ENCODE data around the gene BICDL1. TPM values are rescaled to one million over a fixed set of nuclear protein-coding genes. Genes with fewer than 3 reads are reported as not detected.

BICDL1 gene
- total and polyA plus RNA-seq, 2 of the 4 experiments (the other 2 are of a cell fraction) = not detected

DNA sequence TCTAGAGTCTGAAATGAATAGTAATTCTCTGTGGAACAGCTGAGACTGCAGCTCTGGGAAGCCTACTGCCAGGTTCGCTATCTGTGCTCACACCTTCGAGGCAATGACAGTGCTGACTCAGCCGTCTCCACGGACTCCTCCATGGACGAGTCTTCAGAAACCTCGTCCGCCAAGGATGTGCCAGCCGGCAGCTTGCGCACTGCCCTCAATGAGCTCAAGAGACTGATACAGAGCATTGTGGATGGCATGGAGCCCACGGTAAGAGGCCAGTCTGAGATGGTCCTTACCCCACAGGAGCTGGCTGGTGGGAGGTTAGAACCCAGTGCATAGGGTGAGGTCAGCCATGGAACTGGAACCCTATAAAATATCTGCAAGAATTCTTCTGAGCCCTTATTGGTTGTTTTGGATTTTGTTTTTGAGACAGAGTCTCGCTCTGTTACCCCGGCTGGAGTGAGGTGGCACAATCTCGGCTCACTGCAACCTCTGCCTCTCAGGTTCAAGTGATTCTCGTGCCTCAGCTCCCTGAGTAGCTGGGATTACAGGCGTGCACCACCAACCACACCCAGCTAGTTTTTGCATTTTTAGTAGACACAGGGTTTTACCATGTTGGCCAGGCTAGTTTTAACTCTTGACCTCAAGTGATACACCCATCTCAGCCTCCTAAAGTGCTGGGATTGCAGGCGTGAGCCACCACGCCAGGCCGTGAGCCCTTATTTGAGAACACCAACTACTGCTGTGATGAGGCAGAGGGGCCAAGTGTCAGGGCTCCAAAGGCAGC lies 83.6 kb downstream of the BICDL1 start:
- no peak overlapping the region for H3K4ac ChIP-seq (ENCODE audit: low read depth, low read length)
- DNase-seq (no peak), ATAC-seq (ENCODE audit: low read depth) (no peak)
- WGBS, 2 experiments (ENCODE audit: extremely low coverage in 2 of 2, insufficient read length in 1 of 2) = 71% methylated on average over 2 of the region's 18 CpGs; no CpG with 5 or more reads in 1 of the 2 experiments
- ChIA-PET CTCF (interaction anchor here (1.7 kb wide), 1 partner anchor 14 kb away, joined by 3 read pairs; no protein-coding TSS in a partner anchor), POLR2A (ENCODE audit: unreplicated experiment) (no interaction called here)
- H3K9ac ChIP-seq (ENCODE audit: low read depth, low read length) = no peak overlapping the region
- peaks cover 26% of the 10 kb centered on the region for H3K27me3 ChIP-seq (ENCODE audit: control insufficient read depth, insufficient read depth, low read length)
- H2BK120ac ChIP-seq (ENCODE audit: low read depth, low read length) = no peak overlapping the region
- no peak overlapping the region for H3K56ac ChIP-seq (ENCODE audit: extremely low read depth, insufficient read depth, low read length)
- H2BK15ac ChIP-seq (ENCODE audit: low read depth, low read length) = no peak overlapping the region
- H2AFZ ChIP-seq (replicated peaks; ENCODE audit: low read length, poor library complexity) = peak overlapping the region; percentile 14
- H3K27ac ChIP-seq (ENCODE audit: insufficient read depth, low read length) = no peak overlapping the region
- H3K36me3 ChIP-seq (ENCODE audit: control insufficient read depth, insufficient read depth, low read length) = no peaks in the 10 kb centered on the region
- no peak overlapping the region for H4K8ac ChIP-seq (ENCODE audit: low read depth in 2 of 2, low read length in 2 of 2)
- no peaks in the 10 kb centered on the region for H3K4me1 ChIP-seq (ENCODE audit: control insufficient read depth, insufficient read depth, low read length)
- TF ChIP-seq CEBPB (IDR thresholded peaks at IDR 0.05; ENCODE audit: low read depth, low read length) = no peak
- H3K23ac ChIP-seq (ENCODE audit: low read depth, low read length) = no peak overlapping the region
- no peak overlapping the region for H3K4me2 ChIP-seq (ENCODE audit: low read depth, low read length)
- intact Hi-C loops (cut with micrococcal nuclease) (no loop called here), in situ Hi-C loops (cut with MboI; ENCODE audit: low sequenced_read_pairs) (no loop called here), dilution Hi-C loops (cut with HindIII; ENCODE audit: low sequenced_read_pairs, unreplicated experiment) (no loop called here)
- H4K91ac ChIP-seq (ENCODE audit: insufficient read depth, low read depth, low read length) = no peak overlapping the region
- H2AK5ac ChIP-seq (ENCODE audit: low read depth, low read length) = no peak overlapping the region
- no peak overlapping the region for H4K5ac ChIP-seq (ENCODE audit: low read depth, low read length)
- BruUV-seq (replicated peaks) = no TSS peak
- H3K18ac ChIP-seq (ENCODE audit: low read depth, low read length) = no peak overlapping the region
- H3K9me3 ChIP-seq (ENCODE audit: control insufficient read depth, insufficient read depth, low read length) = no peaks in the 10 kb centered on the region
- H4K20me1 ChIP-seq (ENCODE audit: insufficient read depth, low read length) = no peaks in the 10 kb centered on the region
- no peak overlapping the region for H2AK9ac ChIP-seq (replicated peaks; ENCODE audit: low read depth, low read length, poor library complexity)
- H3K79me1 ChIP-seq (ENCODE audit: low read depth in 1 of 2, low read length in 2 of 2) = no peaks in the 10 kb centered on the region
- no peak overlapping the region for H3K14ac ChIP-seq (replicated peaks; ENCODE audit: low read depth, low read length)
- H3K9me1 ChIP-seq (ENCODE audit: insufficient read depth, low read length) = no peaks in the 10 kb centered on the region
- no peak overlapping the region for H2BK20ac ChIP-seq (ENCODE audit: low read depth, low read length)
- no peak overlapping the region for H3K4me3 ChIP-seq (ENCODE audit: insufficient read depth, low read depth, low read length)
- no peak overlapping the region for H2BK5ac ChIP-seq (ENCODE audit: low read depth, low read length, poor library complexity, severe bottlenecking)

Measured in IMR-90 (cell line).